DMS53 (cell line): ENCODE data around the gene CLK3.
A peak's percentile ranks its signal among the peaks of the same experiment; 100 is the strongest.

Experiments
- DNase-seq: peaks from one replicate; lab custom pipeline; 2025; lab: John Stamatoyannopoulos, UW

The CLK3 gene

DNA sequence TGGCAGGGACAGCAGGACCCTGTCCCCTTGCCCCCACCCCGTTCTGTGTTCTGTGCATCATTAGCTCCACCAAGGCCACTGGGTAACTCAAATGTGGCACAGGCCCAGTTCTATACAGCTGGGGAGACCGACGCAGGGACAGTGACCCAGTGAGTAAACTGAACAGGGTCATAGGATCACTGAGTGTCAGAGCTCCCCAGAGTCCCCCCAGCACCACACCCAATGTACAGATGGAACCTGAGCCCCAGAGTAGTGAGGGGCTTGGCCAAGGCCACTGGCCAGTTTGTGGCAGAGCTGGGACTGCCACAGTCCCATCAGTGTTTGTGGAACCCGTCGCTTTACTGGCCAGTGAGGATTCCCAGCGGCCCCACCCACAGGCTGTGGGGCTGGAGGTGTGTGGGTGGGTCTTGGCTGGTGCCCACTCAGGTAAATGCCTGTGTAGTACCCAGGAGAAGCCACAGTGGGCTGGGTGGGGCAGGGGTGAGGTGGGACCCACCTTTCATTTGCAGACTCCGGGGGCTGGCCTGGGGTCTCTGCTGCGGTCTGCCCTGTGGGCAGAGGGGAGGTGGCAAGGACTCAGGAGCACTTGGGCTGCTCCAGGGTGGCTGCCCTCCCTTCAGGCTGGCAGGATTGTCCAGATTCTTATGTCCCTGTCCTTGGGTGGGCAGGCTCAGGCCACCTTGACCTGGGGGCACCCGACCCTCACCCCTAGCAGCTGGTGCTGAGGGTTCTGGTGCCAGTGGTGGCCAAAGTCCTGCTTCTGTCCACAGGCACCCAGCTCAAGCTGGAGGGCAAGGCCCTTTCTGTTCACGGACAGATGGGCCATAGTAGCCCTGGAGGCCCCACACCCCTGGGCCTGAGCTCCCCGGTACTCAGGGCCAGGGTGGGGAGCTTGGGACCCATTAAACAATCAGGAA, 11.6 kb upstream of the CLK3 start:
- no peak for DNase-seq

DNA sequence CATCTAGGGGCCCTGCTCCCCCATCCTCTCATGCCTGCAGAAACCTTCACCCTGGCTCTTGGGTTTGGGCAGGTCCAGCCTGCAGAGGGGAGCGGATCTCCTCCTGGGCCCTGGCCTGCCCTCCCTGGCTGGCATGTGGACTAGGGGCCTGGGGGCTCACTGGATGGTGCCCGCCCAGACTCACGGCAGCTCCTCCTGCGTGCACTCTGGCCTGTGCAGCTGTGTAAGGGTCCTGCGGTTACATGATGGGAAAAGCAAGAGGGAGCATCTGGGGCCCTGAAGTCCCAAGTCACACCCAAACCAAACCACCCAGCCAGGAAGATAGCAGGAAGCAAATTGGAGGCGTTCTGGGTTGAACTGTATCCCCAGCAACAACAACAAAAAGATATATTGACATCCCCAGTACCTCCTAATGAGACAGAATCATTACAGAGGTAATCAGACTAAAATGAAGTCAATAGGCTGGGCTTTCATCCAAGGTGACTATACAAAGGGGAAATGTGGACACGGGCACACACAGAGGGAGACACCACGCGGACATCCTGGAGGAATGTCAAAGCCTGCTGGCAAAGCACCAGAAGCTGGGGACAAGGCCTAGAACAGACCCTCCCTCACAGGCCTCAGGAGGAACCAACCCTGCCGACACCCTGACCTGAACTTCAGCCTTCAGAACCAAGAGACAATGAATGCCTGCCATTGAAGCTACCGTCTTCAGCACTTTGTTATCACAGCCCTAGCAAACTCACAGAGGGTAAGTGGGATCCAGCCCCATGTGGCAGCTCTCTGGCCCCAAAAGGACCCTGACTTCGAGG, 10.4 kb upstream of the CLK3 start:
- DNase-seq = no peak

DNA sequence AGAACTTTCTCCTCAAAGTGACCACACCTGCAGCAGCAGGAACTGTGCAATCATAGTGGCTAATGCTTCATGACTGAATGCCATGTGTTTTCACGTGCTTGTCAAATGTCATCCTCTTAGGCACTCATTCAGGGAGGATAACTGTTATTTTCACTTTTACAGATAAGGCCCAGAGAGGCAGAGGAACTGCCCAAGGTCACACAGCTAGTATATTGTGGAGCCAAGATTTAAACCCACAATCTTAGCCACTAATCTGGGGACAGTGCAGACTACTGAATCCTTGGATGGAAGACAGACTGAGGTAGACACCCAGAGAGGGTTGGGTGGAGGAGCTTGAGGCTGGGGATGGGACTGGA, 9.9 kb upstream of the CLK3 start:
- DNase-seq = no peak

DNA sequence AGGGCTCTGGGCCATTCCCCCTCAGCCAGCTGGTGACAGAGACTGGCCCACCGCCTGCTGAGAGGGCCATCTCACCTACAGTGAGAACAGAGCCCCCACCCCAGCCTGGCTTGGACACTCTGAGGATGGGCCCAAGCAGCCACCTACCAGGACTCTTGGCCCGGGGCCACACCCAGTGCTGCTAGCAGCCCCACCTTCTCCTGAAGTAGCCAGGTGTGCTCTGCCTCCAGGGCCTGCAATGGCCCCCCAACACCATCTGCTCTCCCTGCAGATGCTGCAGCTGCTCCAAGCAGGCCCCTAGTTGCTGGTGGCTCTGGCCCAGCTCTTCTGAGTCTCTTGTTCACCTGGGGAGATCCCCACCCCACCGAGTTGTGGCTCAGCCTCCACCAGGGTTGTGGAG, 6.8 kb upstream of the CLK3 start:
- DNase-seq = no peak

DNA sequence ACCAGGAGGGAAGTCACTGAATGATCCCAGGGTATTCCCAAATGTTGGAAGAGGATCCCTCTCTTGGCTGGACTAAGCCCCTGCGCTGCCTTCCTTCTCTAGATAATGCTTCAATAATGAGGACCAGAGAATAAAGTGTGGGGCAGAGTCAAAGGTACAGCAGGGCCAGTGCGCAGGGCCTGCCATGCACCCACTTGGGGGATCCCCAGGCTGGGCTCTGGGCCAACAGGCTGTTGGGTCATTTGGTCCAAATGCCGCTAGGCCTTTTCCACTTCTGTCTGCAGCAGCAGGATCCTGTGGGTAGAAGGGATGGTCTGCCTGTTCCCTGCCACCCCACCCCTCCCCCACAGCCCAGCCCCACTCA, 5.7 kb upstream of the CLK3 start:
- DNase-seq = no peak

DNA sequence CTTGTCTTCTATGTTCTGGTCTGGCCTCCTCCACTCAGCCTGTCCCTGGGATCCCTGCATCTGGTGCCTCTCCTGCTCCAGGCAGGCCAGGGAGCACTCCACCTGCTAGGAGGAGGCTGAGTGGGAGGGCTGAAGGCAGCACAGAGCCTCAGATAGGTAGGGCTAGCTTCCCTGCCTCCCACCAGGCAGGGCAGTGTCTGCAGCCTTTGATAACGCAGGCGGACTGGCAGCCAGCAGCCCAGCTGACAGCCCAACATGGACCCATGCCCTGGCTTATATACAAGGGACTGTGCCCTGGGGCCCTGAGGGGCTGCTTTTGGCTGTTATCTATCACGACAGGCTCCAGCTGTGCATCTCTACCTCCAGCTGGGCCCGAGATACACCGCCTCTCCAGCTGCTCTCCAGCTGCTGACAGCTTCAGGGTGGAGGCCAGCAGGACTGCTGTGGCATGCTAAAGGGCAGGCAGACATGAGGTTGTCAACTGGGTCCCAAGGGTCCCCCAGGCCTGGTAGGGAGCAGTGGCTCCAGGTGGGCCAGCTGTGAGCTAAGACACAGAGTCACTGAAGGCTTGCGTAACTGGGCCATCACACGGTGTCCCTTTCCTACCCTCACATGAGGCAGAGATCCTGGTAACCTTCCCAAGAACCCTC, 5.2 kb upstream of the CLK3 start:
- DNase-seq = no peak

GRCh38 chr15:74611341-74611740, 4.3 kb upstream of the CLK3 start:
- DNase-seq = no peak

DNA sequence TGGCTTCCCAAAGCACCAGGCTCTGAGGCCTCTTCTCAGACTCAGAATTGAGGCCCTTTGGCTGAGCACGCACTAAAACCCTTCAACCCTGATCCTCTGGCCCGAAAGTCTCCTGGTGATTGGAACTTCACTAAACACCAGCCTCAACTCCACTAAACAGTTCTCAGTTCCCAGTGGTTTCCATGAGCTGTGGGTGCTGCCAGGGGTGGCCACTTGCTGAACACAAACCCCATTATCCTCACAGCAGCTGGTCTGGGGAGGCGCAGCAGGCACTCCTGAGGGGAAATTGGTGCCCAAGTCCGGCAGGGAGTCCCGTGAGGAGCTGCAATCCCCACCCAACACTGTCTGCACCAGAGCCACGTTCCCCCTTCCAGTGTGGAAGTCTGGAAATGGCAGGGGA, 3.8 kb upstream of the CLK3 start:
- DNase-seq = no peak

DNA sequence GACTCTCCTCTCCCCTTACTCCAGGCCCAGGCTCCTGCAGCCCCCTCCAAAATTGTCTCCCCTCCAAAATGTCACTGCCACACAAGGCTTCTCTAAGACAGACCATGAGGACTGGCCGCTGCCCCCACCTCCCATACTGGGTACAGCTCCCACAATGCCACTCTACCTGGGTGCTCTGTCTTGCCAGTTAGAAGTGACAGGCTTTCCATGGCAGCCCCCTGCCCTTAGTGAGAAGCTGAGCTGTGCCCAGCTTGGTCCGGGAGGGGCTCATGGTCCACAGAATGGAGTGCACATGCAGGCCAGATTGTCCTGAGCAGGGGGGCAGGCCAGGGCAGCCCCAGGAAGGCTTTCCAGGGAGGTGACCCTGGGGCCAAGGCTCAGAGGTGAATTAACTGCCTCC, 3.0 kb upstream of the CLK3 start:
- DNase-seq = no peak

GRCh38 chr15:74613089-74613952, 2.3 kb upstream of the CLK3 start:
- peak; percentile 58 for DNase-seq

DNA sequence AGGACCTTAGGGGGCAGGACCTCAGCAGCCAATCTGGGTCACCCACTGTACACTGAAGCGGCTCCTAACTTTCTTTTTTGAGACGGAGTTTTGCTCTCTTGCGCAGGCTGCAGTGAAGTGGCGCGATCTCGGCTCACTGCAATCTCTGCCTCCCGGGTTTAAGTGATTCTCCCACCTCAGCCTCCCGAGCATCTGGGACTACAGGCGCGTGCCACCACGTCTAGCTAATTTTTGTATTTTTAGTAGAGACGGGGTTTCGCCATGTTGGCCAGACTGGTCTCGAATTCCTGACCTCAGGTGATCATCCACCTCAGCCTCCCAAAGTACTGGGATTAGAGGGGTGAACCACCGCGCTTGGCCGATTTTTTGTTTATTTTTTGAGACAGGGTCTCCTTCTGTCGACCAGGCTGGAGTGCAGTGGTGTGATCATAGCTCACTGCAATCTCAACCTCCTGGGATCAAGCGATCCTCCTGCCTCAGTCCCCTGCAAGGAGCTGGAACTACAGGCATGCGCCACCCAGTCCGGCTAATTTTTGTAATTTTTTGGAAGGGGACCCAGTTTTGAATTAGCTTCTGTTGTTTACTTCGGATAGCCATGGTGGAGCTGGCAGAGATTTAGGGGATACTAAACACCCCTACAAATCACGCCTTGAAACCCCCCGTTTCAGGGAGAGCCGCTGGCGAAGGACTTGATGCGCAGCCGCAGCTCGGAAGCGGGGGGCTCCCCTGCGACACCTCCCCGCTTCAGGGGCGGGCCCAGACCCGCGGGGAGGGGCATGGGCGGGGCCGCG, 1.5 kb upstream of the CLK3 start:
- DNase-seq = no peak

GRCh38 chr15:74614744-74615507, 710 bp upstream of the CLK3 start:
- peak; percentile 77 for DNase-seq

DNA sequence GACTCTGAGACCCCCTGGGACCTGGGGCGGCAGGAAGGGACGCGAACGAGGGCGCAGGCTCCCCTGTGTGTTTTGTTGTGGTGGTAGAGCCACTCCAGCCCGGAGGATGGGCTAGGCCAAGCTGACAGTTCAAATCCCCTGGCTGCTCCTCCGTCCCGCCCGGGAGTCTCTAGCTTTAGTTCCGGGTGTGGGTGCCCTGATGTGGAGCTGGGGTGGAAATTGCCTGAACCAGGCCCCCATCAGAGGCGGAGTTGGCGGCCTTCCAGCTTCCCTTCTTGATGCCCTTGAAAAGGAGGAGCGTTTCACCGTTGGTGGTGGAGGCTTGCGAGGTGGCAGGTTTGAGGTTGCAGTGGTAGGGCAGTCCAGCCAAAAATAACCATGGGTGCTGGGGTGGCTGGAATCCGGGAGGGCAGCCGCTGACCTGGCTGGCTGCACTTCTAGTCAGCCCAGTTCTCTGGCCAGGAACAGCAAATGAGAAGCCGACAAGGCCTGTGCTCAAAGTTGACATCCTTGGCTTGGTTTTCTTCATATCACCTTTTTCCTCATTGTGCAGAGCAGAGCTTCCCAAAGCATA, 817 bp downstream of the CLK3 start:
- DNase-seq = peak; percentile 65

DNA sequence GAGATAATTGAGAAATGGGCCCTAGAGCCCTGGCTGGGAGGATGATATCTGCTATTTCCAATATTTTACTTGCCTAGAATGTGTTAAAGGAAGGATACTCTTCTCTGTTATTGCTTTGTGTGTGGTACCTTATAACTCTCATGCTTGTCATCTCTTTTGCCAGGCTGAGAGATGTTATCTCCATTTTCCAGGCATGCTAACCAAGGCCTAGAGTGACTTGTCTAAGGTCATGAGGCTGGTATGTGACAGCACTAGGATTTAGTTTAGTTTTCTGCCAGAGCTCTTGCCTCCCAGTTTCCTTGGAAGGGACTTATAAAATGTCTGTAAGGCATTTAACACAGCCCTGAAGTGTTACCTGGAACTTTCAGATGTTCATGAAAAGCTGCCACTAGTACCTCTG, 1.4 kb downstream of the CLK3 start:
- no peak for DNase-seq

GRCh38 chr15:74618841-74619596, 3.4 kb downstream of the CLK3 start:
- DNase-seq = peak; percentile 66

GRCh38 chr15:74619916-74620635, 4.4 kb downstream of the CLK3 start:
- no peak for DNase-seq

GRCh38 chr15:74620636-74621545, 5.3 kb downstream of the CLK3 start:
- peak; percentile 86 for DNase-seq
